DMS53 (cell line): ENCODE data around the gene KIAA0930.
A peak's percentile ranks its signal among the peaks of the same experiment; 100 is the strongest.

Experiments
- DNase-seq: peaks from one replicate; lab custom pipeline; 2025; lab: John Stamatoyannopoulos, UW

Gene KIAA0930

DNA sequence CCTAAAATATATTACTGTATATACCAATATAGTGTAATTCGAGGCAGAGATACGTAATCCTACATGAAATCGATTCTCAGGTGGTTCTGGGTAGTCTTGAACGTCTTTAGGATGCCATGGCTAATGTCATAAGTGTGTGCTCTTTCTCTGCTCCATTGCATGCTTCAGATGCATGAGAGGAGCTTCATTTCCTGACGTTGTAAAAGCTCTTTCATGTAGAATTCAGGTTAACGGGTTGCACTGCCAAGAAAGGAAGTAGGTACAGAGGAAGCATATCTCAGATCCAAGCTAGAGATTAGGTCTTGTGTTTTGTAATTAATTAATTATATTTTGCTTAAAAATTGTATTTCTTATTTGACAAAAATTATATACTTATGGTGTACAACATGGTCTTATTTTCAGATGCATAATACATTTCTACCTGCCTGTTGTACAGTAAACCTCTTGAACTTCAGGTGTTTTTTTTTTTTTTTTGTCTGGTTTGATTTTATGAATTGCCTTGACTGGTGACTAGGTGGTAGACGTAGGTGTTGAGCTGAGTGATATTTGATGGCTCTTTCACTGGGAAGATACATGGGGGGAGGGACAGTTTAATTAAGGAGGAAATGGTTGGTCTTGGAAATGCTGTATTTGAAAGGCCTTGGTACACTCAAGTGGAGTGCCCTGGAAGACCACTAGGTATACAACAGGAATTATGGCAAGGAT is 67.7 kb downstream of the KIAA0930 start:
- DNase-seq = no peak

DNA sequence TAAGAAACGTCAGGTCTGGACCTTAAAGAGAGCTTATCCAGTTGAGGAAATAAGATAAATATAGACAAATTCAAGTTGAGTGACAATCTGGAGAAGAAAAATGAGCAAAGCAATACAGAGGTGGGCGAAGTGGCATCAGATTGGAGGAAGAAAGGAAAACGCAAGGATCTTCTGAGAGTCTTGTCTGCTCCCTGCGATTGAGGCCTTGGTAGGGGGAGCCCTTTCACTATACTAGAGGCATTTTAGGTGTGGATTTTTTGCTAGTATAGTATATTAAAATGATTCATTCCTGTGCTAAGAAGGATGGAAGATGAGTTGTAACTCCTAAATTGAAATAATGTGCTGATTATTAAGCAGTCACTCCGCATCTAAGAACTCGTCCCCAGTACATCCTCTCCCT is 68.9 kb downstream of the KIAA0930 start:
- no peak for DNase-seq

DNA sequence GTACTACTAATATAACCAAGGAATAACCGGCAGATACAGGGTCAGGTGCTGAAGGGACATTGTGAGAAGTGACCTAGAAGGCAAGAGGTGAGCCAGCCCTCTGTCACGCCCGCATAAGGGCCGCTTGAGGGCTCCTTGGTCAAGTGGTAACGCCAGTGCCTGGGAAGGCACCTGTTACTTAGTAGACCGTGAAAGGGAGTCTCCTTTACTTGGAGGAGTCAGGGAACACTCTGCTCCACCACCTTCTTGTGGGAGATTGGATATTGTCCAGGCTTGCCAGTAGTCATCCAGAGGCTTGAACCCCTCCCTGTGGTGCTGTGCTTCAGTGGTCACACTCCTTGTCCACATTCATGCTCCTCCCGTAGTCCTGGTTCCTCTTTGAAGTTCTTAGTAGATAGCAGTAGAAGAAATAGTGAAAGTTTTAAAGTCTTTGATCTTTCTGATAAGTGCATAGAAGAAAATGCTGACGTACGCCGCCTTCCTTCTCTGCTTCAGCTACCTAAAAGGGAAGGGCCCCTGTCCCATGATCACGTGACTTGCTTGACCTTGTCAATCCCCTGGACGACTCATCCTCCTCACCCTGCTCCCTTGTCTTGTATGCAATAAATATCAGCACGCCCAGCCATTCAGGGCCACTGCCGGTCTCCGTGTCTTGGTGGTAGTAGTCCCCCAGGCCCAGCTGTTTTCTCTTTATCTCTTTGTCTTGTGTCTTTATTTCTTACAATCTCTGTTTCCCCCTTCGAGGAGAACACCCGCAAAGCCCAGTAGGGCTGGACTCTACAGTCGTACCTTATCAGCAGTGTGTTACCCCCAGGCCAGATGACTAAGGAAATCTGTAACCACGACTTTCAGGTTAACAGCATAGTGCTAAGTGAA is 70.9 kb downstream of the KIAA0930 start:
- DNase-seq = no peak

DNA sequence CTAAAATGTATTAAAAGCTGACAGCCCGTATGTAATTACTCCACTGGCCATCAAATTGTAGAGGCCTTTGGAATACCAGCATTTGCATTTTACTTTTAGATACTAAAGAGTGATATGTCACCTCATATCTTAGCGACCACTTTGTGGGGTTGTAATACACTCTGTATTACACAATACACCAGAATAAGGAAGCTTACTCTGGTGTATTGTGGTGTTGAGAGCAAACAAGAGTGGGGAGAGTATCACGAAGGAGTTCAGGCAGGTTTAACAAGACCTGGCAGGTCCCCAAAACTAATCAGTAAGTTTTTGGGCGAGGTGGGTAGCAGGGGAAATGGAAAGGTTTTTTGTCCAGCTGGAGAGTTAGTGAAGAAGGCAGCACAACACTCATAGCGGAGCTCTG is 73.8 kb downstream of the KIAA0930 start:
- no peak for DNase-seq

DNA sequence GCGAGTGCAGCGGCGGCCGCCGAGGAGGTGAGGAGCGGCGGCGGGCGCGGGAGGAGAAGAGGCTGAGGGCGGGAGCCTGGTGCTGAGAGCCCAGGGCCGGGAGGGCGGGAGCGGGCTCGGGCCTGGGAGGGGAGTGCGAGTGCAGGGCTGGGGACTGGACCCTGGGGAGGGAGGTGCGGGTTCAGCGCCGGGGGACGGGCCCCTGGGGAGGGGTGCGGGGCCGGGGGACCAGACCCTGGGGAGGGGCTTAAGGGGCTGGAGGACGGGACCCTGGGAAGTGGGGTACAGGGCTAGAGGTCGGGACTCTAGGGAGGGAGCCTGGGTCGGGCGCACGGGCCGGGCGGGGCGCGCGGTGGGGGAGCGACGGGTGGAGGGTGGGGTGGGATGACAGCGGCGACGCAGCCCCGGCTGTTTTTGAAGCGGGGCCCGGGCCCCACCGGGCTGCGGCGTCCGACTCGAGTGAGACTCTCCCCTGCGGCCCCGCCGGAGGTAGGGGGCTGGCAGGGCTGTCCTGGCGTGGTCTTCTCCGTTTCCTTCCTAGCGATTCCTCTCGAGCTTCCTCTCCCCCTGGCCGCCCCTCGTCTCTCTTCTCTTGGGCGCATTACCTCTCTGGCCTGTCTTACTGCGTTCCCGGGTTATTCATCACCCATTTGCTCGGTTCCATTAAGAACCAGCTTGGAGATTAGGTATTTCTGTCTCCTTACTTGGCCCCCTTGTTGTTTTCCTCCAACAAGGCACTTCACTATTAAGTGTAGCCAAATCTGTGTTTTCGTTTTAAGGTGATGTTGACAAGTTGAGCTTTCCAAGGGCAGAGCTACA is 76.2 kb downstream of the KIAA0930 start:
- DNase-seq = peak; percentile 57

DNA sequence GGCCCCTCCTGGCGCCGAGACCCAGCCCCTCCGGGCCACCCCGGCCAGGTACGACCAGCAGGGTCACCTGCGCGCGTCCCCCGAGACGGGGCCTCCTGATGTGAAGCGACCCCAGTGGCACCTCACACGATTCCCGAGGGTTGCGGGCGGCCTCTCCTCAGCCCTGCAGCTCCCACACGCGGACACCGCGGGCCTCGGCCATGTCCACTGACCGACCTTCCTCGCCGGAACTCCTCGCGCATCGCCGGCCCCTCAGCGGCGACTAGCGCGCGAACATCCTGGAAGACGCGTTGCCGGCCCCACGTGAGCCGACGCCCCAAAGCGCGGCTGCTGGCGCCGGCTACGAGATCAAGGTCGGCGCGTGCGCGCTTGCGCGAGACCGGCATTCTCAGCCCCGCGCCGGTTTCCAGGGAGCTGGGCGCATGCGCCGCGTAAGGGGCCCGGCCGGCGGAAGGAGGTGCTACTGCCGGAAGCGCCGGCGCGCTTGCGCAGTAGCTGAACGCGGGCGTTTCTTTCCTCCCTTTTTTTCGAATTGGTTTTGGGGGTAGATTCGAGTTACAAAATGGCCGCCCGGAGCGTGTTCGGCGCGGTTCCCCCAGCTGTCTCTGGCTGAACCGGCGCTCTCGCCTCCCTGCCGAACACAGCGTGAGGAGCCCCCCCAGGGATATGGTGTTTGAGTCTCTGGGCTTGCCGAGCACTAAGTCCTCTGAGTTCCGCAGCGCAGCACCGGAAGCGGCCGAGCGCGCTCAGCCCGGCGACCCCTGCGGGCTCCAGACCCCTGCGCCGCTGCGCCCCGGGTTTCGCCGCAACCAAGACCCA is 77.0 kb downstream of the KIAA0930 start, which contains the start of gene NUP50:
NUP50 (plus strand) TSS at position 475 of the 819 bp plus-strand sequence. CDS start 4,253 bp downstream, outside the sequence.
- DNase-seq = peak; percentile 96

DNA sequence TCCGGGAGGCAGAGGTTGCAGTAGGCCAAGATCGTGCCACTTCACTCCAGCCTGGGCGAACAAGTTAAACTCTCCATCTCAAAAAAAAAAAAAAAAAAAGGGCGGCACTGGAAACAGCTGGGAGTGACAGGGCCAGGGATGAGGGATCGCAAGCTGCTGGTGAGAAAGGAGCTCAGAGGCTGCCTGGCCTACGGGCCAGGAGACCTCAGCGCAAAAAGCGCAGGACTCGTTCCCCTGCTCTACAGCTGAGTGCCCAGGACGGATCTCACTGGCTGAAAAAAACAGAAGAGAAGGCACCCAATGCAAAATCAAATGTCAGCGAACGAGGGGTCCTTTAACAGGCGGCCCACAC is 77.6 kb downstream of the KIAA0930 start:
- DNase-seq = peak; percentile 67

DNA sequence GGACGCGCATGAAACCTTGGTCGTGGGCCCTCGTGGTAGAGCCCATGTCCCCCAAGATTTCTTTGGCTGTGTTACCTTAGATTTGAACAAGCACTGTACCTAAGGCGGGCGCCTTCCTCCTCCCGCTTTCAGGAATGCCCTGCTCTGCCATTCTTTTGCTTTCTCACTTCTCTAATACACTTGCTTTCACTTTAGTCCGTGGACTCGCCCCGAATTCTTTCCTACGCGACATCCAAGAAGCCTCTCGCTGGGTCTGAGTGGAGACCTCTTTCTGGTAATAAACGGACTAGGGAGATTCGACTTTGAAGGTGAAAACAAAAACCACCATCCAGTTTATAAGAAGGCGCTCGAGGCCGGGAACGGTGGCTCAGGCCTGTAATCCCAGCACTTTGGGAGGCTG is 78.2 kb downstream of the KIAA0930 start:
- no peak for DNase-seq

DNA sequence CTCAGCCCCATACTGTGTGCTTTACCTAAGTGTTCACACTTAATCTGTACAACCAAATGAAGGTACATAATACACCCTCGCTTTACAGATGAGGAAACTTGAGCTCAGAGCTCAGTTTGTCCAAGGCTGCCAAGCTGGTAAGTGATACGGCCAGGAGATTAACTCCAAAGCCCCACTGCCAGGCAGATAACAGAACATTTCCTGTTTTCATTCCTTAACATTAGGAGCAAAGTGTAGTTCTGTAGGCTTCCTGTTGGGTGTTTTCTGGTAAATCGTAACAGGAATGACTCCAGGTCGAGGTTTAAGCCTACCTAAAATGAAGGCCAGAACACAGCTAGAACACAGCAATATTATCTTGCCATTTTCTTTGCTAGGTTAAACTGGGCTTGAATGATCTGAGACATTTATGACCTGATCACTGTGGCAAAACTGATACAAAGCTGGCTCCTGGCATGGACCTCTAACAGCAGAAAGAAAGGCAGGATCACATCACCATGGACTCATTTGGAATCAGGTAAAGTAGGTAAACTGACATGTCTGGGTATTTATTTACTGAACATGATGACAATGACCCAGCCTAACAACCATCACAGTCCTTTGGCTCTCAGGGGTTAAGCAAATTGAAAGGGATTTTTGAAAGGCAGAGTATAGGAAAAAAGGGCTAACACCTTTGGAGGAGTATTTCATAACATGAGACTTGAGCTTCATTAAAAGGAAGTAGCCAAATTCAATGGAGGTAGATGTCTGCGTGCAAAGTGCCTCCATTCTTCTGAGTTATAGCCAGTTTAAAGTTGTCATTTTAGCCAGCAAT is 80.8 kb downstream of the KIAA0930 start:
- peak; percentile 12 for DNase-seq

DNA sequence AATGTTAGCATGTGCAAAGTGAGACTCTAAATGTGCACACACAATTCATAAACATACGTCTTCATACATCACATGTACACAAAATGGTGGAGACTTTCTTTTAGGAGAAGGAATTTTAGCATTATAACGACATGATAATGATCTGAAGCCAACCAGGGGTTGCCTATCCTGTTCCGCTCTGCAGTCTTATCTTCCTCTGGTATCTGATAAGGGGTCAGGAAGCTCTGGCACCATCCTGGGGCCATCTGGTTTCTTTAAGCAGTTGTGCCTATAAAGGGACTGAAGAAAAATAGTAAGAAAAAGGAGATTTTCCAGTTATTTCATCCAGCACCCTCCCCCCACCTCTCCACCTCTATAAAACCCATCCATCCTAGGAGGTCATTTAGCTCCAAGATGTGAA is 82.8 kb downstream of the KIAA0930 start:
- DNase-seq = no peak

DNA sequence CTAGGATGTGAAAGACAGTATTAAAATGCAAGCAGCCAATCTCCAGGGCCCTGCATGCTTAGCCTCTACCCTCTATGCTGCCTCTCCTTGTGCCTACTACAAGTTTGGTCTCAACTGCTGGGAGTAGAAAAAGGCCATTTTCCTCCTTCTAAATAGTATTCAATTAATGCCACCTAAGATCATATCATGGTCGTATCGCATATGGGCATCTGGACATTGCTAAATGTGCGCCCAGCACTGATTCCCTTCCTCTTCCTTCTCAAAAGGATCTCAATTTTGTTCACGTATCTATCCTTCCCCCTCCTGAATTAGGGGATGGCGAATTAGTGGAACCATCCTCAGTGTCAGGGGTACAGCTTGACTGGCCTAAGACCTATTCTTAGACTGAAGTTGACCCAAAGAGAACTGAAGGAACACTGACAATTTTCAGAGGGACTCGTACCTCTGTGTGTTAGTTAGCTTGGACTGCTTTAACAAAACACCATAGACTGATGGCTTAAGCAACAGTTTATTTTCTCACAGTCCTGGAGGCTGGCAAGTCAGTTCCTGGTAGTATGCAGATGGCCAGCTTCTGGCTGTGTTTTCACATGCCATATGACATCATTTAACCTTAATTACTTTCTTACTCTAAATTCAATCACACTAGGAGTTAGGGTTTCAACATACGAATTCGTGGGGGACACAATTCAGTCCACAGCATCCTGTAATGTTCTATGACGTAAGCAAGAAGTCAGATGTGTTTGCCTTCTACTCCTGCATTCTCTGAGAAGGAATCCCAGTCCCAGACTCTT is 85.4 kb downstream of the KIAA0930 start:
- DNase-seq = no peak

DNA sequence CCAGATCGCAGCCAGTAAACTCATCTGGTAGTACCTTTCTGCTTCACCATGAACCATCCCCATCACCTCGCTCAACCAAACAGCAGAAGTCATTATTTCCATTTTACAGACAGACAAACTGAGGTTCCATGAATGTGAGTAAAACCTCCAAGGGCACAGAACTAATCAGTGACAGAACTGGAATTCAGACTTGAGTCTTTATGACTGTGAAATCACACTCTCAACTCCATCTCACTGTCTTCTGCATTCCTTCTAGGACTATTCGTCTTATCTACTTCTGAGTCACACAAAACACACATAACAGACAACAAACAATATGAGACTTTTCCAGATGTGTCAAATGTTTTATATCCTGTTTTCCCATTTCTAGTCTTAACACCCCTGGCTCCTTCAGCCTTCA is 86.3 kb downstream of the KIAA0930 start:
- DNase-seq = no peak

DNA sequence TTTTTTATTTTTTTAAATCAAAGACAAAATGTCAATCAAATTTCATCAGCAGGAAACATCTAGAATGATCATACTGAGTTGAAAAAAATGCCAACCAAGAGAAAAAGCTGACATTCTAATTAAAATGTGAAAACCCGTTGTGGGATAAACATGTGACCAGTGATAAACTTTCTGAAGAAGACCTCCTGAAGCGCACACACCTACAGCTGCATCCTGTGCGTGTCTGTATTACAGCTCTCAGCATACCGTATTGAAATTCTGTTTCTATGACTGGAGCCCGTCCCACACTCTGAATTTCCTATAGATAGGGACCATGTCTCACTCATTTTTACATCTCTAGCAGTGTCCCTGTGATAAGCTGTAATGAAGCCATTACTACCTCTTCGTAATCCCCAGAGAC is 89.2 kb downstream of the KIAA0930 start:
- DNase-seq = no peak

DNA sequence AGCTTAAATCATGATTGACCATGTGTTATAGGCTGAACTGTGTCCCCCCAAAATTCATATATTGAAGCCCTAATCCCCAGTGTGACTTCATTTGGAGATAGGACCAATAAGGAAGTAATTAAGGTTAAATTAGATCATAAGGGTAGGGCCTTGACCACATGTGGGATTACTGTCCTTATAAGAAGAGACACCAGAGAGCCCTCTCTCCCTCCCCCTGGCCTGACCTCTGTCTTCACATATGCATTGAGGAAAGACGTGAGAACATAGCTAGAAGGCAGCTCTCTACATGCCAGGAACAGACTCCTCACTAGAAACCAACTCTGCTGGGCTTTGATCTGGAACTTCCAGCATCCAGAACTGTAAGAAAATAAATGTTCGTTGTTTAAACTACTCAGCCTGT is 90.6 kb downstream of the KIAA0930 start:
- no peak for DNase-seq

DNA sequence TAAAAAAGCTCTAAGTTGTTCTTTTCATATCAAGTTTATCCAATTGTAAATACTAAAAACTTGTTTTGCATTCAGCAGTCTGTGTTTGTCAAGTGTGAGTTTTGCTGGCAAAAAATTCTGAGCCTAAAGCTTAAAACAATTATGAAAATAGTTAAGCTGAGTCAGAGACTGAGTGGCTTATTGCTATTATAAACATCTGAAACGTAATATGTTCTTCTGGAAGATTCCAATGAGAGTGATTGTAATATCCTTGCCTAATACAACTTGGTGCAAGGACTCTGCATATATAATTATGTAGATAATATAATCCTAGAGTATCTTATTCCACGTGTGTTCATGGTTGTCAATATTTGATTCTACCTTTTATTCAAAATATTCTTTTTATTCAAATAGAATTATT is 91.0 kb downstream of the KIAA0930 start:
- no peak for DNase-seq

DNA sequence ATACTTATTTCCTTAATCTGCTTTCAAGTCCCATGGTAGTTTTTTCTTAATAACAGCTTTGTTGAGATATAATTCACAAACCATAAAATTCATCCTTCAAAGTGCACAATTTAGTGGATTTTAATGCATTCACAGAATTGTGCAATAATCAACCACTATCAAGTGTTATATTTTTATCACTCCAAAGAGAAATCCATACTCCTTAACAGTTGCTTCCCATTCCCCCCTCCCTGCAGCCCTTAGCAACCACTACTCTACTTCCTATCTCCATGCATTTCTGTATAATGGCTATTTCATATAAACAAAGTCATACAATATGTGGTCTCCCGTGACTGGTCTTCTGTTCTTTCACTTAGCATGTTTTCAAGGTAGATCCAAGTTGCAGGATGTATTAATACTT is 95.8 kb downstream of the KIAA0930 start:
- DNase-seq = no peak

DNA sequence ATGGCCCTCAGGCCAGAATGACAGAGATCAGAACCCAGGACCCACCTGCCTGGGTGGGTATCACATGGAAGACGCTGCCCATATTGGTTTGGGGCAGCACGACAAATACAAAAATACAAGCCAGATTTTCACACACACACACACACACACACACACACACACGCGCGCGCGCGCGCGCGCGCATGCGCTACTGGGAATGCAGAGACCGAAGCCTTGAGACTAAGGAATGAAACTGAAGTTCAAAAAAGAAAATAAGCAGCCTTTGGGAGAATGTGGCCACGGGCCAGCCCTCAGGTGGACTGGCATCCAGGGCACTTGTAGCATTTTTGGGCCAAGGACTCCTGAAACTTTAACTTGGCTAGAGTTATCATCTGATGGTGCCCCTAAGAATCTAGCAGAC is 98.3 kb downstream of the KIAA0930 start:
- DNase-seq = no peak
